B cell (primary cell): ENCODE data around the gene RHBDF1. TPM values are rescaled to one million over a fixed set of nuclear protein-coding genes. Genes with fewer than 3 reads are reported as not detected.
A peak's percentile ranks its signal among the peaks of the same experiment; 100 is the strongest.

Experiments
- ATAC-seq: fragments of 200-7000 bp; cut with Tn5 transposase; one replicate; pipeline ENCODE4 v1.10.0; 2021; ENCODE audit warnings: low read depth, mild to moderate bottlenecking, moderate number of reproducible peaks, moderate library complexity
- CTCF ChIA-PET: fragments of 350-600 bp; sonication (Branson Sonifier 250); formaldehyde crosslinking; loops from one replicate; lab custom pipeline; 2021; ENCODE audit warnings: antibody characterized with exemption, inconsistent platforms; lab: Charles Lee
- POLR2A ChIA-PET: fragments of 350-600 bp; sonication (Branson Sonifier 250); formaldehyde crosslinking; loops from one replicate; lab custom pipeline; 2021; ENCODE audit warnings: antibody characterized with exemption; lab: Charles Lee
- DNase-seq: peaks from one replicate; pipeline ENCODE4 v3.0.0; 2013
- H2AFZ ChIP-seq: 2 replicates; pipeline ENCODE4 v1.6.1; 2012; ENCODE audit warnings: mild to moderate bottlenecking, low read depth, low read length; ENCODE audit not compliant: insufficient read depth, poor library complexity, severe bottlenecking
- H3K27ac ChIP-seq, 2 donors: 1 replicate in 1 of 2; 2 replicates in 1 of 2; pipeline ENCODE4 v1.5.1; 2012 to 2013; ENCODE audit warnings: low read length in 2 of 2, mild to moderate bottlenecking in 2 of 2, moderate library complexity in 1 of 2
- H3K27me3 ChIP-seq, 4 experiments: fragments of 200-600 bp in 1 of 4; sonication (generic) in 1 of 4; replicated peaks in 1 of 4; 1 replicate in 2 of 4; 2 replicates in 2 of 4; pipeline versions ENCODE4 v1.6.1 to v1.7.0; 2013 to 2016; ENCODE audit warnings: low read length in 3 of 4, mild to moderate bottlenecking in 2 of 4, mixed read lengths in 1 of 4, moderate library complexity in 1 of 4; ENCODE audit not compliant: insufficient read depth in 4 of 4, control insufficient read depth in 3 of 4; ENCODE audit errors: control extremely low read depth in 1 of 4
- H3K36me3 ChIP-seq, 2 experiments: replicated peaks in 1 of 2; 1 replicate in 1 of 2; 2 replicates in 1 of 2; pipeline versions ENCODE4 v1.6.1 to v1.7.1; 2013; ENCODE audit warnings: low read length in 1 of 2; ENCODE audit not compliant: insufficient read depth in 2 of 2, control insufficient read depth in 1 of 2; ENCODE audit errors: control extremely low read depth in 1 of 2, extremely low read depth in 1 of 2
- H3K4me1 ChIP-seq, 2 donors: fragments of 200-600 bp in 1 of 2; sonication (generic) in 1 of 2; 1 replicate in 1 of 2; 2 replicates in 1 of 2; pipeline versions ENCODE4 v1.5.1 to v1.6.1; 2013 to 2017; ENCODE audit warnings: low read length in 2 of 2; ENCODE audit not compliant: control insufficient read depth in 2 of 2, insufficient read depth in 2 of 2
- H3K4me2 ChIP-seq: replicated peaks from 2 replicates; pipeline ENCODE3; 2012; ENCODE audit warnings: mild to moderate bottlenecking, low read depth, low read length; ENCODE audit not compliant: poor library complexity, severe bottlenecking
- H3K4me3 ChIP-seq, 5 experiments: fragments of 200-600 bp in 1 of 5; sonication (generic) in 1 of 5; 1 replicate in 3 of 5; 2 replicates in 2 of 5; pipeline versions ENCODE4 v1.5.1 to v1.7.0; 2011 to 2016; ENCODE audit warnings: low read length in 4 of 5, mild to moderate bottlenecking in 4 of 5, low read depth in 2 of 5, control low read depth in 1 of 5, moderate library complexity in 1 of 5; ENCODE audit not compliant: insufficient read depth in 1 of 5; ENCODE audit errors: control extremely low read depth in 1 of 5, extremely low read depth in 1 of 5
- H3K79me2 ChIP-seq: fragments of 200-600 bp; sonication (generic); one replicate; pipeline ENCODE4 v1.6.0; 2016; ENCODE audit warnings: low read length; ENCODE audit not compliant: control insufficient read depth, insufficient read depth
- H3K9ac ChIP-seq: fragments of 200-600 bp; sonication (generic); 2 replicates; pipeline ENCODE4 v1.6.1; 2017; ENCODE audit warnings: mild to moderate bottlenecking, low read length, moderate library complexity
- H3K9me3 ChIP-seq, 3 donors: one replicate each; pipeline versions ENCODE4 v1.6.1 to v1.7.1; 2013; ENCODE audit warnings: low read length in 2 of 3; ENCODE audit not compliant: control insufficient read depth in 2 of 3, insufficient read depth in 1 of 3; ENCODE audit errors: control extremely low read depth in 1 of 3
- H4K20me1 ChIP-seq: 2 replicates; pipeline ENCODE4 v1.6.0; 2012; ENCODE audit warnings: mild to moderate bottlenecking, low read length; ENCODE audit not compliant: insufficient read depth, control insufficient read depth, poor library complexity, severe bottlenecking
- H3K27ac Mint-ChIP-seq: one replicate; pipeline ENCODE4 v1.8.0; 2021; ENCODE audit warnings: mixed read lengths
- H3K27me3 Mint-ChIP-seq: one replicate; pipeline ENCODE4 v1.8.0; 2021; ENCODE audit warnings: mixed read lengths
- H3K4me1 Mint-ChIP-seq: one replicate; pipeline ENCODE4 v1.8.0; 2021; ENCODE audit warnings: mixed read lengths
- H3K4me3 Mint-ChIP-seq: one replicate; pipeline ENCODE4 v1.8.0; 2021; ENCODE audit warnings: mixed read lengths
- H3K9me3 Mint-ChIP-seq: one replicate; pipeline ENCODE4 v1.8.0; 2022; ENCODE audit warnings: mixed read lengths; ENCODE audit not compliant: insufficient read depth
- CTCF ChIP-seq: fragments of 200-600 bp; IDR thresholded peaks from one replicate; pipeline ENCODE4 v1.8.0; 2022; ENCODE audit warnings: antibody characterized with exemption, mild to moderate bottlenecking
- EZH2 ChIP-seq: IDR thresholded peaks from 2 replicates; pipeline ENCODE4 v1.6.1; 2012; ENCODE audit warnings: borderline replicate concordance, low read depth, mild to moderate bottlenecking, moderate library complexity, low read length; ENCODE audit not compliant: insufficient read depth, poor library complexity, severe bottlenecking
- WGBS: methylation state at CpG from one replicate; pipeline ENCODE4 v1.1.5; 2013; ENCODE audit warnings: missing lambda C conversion rate; ENCODE audit not compliant: insufficient coverage; 5-methylcytosine and 5-hydroxymethylcytosine counted together
- intact Hi-C: fragments of 100-400 bp; cut with micrococcal nuclease; formaldehyde crosslinking; loops from one replicate; pipeline ENCODE4 v1.10.0; 2022
- polyA plus RNA-seq: library from polyadenylated mRNA; depleted of rRNA; stranded (reverse); fragments of >200 nt; gene quantifications from 2 replicates; pipeline ENCODE4 v1.2.3, GENCODE V29; 2012
- total RNA-seq, 2 donors: library from RNA; stranded (reverse); fragments of 120-200 nt in 1 of 2; gene quantifications; 1 replicate in 1 of 2; 2 replicates in 1 of 2; pipeline versions ENCODE4 v1.2.3 to v1.2.4, GENCODE V29; 2013 to 2022

Gene RHBDF1
- total and polyA plus RNA-seq, 2 donors (not counting 1 experiment from before 2014, with no cell fraction given) = 0.42 to 0.76 TPM

- 76% methylated on average over 15 of the region's 19 CpGs for WGBS
- peaks cover 4% of the 10 kb centered on the region for H4K20me1 ChIP-seq
- Mint-ChIP-seq H3K4me1 (peaks cover 4% of the 10 kb centered on the region), H3K27me3 (no peaks in the 10 kb centered on the region), H3K27ac (no peak overlapping the region), H3K4me3 (no peak overlapping the region), H3K9me3 (no peaks in the 10 kb centered on the region)
- no peak for TF ChIP-seq EZH2
- peak; percentile 82 for TF ChIP-seq CTCF
- H2AFZ ChIP-seq = no peak overlapping the region
- no peak overlapping the region for H3K4me2 ChIP-seq
- no peak overlapping the region for H3K4me3 ChIP-seq
- peaks cover 6% of the 10 kb centered on the region for H3K79me2 ChIP-seq
- no peaks in the 10 kb centered on the region for H3K9me3 ChIP-seq
- ChIA-PET POLR2A (interaction anchor here (1.4 kb wide), 1 partner anchor 118 kb away, joined by 3 read pairs; no protein-coding TSS in a partner anchor), CTCF (interaction anchor here (0.6 to 4.5 kb wide), 11 partner anchors 9 to 248 kb away, joined by 3 to 43 read pairs (median 7); partner anchors contain the start of gene HBQ1)
- DNase-seq = peak; percentile 78
- intact Hi-C loops = loop anchor here (1.0 kb wide), 1 partner anchor 245 kb away; no protein-coding TSS in a partner anchor
- H3K36me3 ChIP-seq = peaks cover 0 to 13% of the 10 kb centered on the region in 2 experiments
- peaks cover 0 to 6% of the 10 kb centered on the region in 2 donors for H3K4me1 ChIP-seq
- no peak overlapping the region for H3K9ac ChIP-seq
- peak; percentile 80 for ATAC-seq
- no peaks in the 10 kb centered on the region for H3K27me3 ChIP-seq
- no peak overlapping the region for H3K27ac ChIP-seq
These were observed 45.2 kb upstream of the RHBDF1 start for GRCh38 chr16:117379-118365.
